ENCODE results near the gene THBS4.

The THBS4 gene

GRCh38 chr5:80048084-80048780 is 13.1 kb downstream of the THBS4 start:
- no peak for DNase-seq

- DNase-seq, result no peak
Measured at GRCh38 chr5:80052464-80052863, 17.3 kb downstream of the THBS4 start.

GRCh38 chr5:80054682-80055081 is 19.5 kb downstream of the THBS4 start:
- DNase-seq, result no peak

GRCh38 chr5:80055491-80056170 is 20.5 kb downstream of the THBS4 start:
- no peak for DNase-seq

GRCh38 chr5:80057099-80057498 is 22.0 kb downstream of the THBS4 start:
- no peak for DNase-seq

- DNase-seq, result no peak
Measured at GRCh38 chr5:80057921-80058320, 22.8 kb downstream of the THBS4 start.

GRCh38 chr5:80059354-80059980 is 24.3 kb downstream of the THBS4 start:
- DNase-seq, result no peak

- DNase-seq, result no peak
Measured at GRCh38 chr5:80060966-80061365, 25.8 kb downstream of the THBS4 start.

- no peak for DNase-seq
Measured at GRCh38 chr5:80061547-80061946, 26.4 kb downstream of the THBS4 start.

GRCh38 chr5:80064124-80064523 is 29.0 kb downstream of the THBS4 start:
- no peak for DNase-seq

GRCh38 chr5:80067016-80067415 is 31.9 kb downstream of the THBS4 start:
- DNase-seq, result no peak

- DNase-seq, result no peak
Measured at GRCh38 chr5:80067531-80068245, 32.5 kb downstream of the THBS4 start.

GRCh38 chr5:80068246-80068636 is 33.1 kb downstream of the THBS4 start:
- DNase-seq, result no peak

GRCh38 chr5:80068775-80069174 is 33.6 kb downstream of the THBS4 start:
- DNase-seq, result no peak

GRCh38 chr5:80069251-80069800 is 34.2 kb downstream of the THBS4 start:
- DNase-seq, result peak; percentile 27

- no peak for DNase-seq
Measured at GRCh38 chr5:80069918-80070318, 34.8 kb downstream of the THBS4 start.

- no peak for DNase-seq
Measured at GRCh38 chr5:80070338-80071056, 35.3 kb downstream of the THBS4 start.

- no peak for DNase-seq
Measured at GRCh38 chr5:80071510-80072021, 36.4 kb downstream of the THBS4 start.

- DNase-seq, result no peak
Measured at GRCh38 chr5:80072103-80073073, 37.2 kb downstream of the THBS4 start.

- DNase-seq, result no peak
Measured at GRCh38 chr5:80076131-80077050, 41.2 kb downstream of the THBS4 start.
